ENCODE measurements around the gene CYRIA.

DNA sequence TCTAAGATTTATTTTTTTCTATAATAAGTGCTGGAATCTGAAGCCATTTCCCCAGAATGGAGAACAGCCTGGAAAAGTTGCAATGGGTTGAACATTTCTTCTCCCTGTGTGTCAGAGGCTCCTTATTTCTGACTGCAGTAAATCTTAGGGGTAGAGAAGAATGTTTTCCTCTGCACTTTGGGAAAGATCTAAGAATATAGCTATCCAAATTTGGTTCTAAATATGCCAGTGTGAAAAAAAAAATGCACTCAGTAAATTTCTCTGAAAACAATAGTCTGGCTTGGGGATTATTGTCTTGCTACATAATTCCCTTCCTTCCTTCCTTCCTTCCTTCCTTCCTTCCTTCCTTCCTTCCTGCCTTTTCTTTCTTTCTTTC is 19.7 kb upstream of the CYRIA start:
- TF ChIP-seq, protein P1, sequence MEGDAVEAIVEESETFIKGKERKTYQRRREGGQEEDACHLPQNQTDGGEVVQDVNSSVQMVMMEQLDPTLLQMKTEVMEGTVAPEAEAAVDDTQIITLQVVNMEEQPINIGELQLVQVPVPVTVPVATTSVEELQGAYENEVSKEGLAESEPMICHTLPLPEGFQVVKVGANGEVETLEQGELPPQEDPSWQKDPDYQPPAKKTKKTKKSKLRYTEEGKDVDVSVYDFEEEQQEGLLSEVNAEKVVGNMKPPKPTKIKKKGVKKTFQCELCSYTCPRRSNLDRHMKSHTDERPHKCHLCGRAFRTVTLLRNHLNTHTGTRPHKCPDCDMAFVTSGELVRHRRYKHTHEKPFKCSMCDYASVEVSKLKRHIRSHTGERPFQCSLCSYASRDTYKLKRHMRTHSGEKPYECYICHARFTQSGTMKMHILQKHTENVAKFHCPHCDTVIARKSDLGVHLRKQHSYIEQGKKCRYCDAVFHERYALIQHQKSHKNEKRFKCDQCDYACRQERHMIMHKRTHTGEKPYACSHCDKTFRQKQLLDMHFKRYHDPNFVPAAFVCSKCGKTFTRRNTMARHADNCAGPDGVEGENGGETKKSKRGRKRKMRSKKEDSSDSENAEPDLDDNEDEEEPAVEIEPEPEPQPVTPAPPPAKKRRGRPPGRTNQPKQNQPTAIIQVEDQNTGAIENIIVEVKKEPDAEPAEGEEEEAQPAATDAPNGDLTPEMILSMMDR (conservative IDR thresholded peaks at IDR 0.05; ENCODE audit: low read length) = no peak
- no peak for TF ChIP-seq EZH2phosphoT487 (IDR thresholded peaks at IDR 0.05; ENCODE audit: borderline replicate concordance)

All from Loucy (cell line).